Measurements from ENCODE around the gene TBX20. TPM values are rescaled to one million over a fixed set of nuclear protein-coding genes. Genes with fewer than 3 reads are reported as not detected.
A peak's percentile ranks its signal among the peaks of the same experiment; 100 is the strongest.

Gene TBX20
- total RNA-seq, 1 experiment from 2014 or later: not detected

DNA sequence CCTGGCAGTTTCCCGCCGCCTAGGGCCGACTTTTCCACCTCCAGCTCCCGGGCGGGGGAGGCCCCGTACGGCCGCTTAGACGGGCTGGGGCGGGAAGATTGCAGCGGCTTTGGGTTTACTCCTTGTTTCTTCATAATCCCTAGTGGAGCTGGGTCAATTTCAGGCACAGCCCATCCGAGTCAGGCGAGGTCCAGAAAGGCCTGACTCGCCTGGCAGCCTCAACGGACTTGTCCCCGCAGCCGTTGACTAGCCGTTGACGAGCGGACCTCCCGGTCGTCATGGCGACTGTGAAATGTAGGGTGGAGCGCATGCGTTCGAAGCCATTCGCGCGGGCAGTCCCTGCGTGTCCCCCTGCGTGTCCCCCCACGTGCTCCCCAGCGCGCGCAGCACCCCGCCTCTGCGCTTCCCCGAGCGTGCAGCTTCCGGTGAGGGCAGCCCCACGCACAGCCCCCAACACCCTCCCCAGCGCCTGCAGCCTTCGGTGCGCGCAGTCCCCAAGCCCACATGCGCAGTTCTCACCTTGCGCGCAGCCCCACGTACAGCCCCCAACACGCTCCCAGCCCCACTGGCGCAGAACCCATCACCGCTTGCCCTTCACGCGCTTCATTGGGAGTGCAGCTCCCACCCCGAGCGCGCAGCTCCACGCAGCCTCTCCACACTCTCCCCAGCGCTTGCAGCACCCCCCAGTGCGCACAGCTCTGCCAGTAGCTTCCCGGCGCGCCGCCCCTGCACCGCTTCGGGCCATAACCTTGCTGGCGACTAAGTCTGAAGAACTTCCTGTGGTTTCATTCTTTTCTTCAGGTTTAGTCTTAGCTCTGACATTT, 67.8 kb downstream of the TBX20 start:
- Histone ChIP-seq H3K4ac (ENCODE audit: low read depth, low read length) (no peak overlapping the region), H3K14ac (ENCODE audit: insufficient read depth, low read length) (no peak overlapping the region), H2AFZ (ENCODE audit: low read length) (no peak overlapping the region), H4K5ac (ENCODE audit: insufficient read length, low read depth, low read length) (no peak overlapping the region), H3K27ac (ENCODE audit: insufficient read length, low read depth, low read length) (no peak overlapping the region), H3K9me3 (ENCODE audit: control insufficient read depth, low read depth, low read length) (no peaks in the 10 kb centered on the region), H2BK20ac (ENCODE audit: low read depth, low read length, poor library complexity, severe bottlenecking) (no peak overlapping the region), H3K23ac (ENCODE audit: insufficient read length, low read depth, low read length) (no peak overlapping the region), H4K8ac (replicated peaks; ENCODE audit: insufficient read length, low read depth, low read length) (no peak overlapping the region), H3K4me2 (ENCODE audit: insufficient read depth, insufficient read length, low read length) (peak overlapping the region; percentile 50), H3K18ac (ENCODE audit: insufficient read length, low read depth, low read length) (peak overlapping the region; percentile 24), H3K56ac (ENCODE audit: insufficient read length, low read depth, low read length) (no peak overlapping the region), H2BK5ac (ENCODE audit: insufficient read length, low read length) (no peak overlapping the region), H4K20me1 (ENCODE audit: control insufficient read depth, insufficient read depth, insufficient read length) (no peaks in the 10 kb centered on the region), H2BK15ac (ENCODE audit: low read depth, low read length) (no peak overlapping the region), H3K79me1 (ENCODE audit: insufficient read depth, low read depth, low read length, poor library complexity, severe bottlenecking) (no peaks in the 10 kb centered on the region), H4K91ac (ENCODE audit: insufficient read length, low read depth, low read length) (no peak overlapping the region), H2BK120ac (ENCODE audit: low read depth, low read length, poor library complexity, severe bottlenecking) (no peak overlapping the region), H2AK5ac (ENCODE audit: insufficient read length, low read length) (no peak overlapping the region), H3K9ac (ENCODE audit: extremely low read depth, insufficient read length, low read length) (no peak overlapping the region), H3T11ph (ENCODE audit: low read length) (no peak overlapping the region), H3K79me2 (ENCODE audit: insufficient read depth, low read length) (no peaks in the 10 kb centered on the region), H2BK12ac (ENCODE audit: insufficient read length, low read depth, low read length) (no peak overlapping the region), H3K4me1 (ENCODE audit: insufficient read depth, low read length) (no peaks in the 10 kb centered on the region), H3K27me3 (ENCODE audit: insufficient read depth, low read length) (peaks cover 6% of the 10 kb centered on the region; the same call in 1 of the 2 replicates), H3K23me2 (ENCODE audit: insufficient read length, low read depth, low read length, poor library complexity, severe bottlenecking) (no peaks in the 10 kb centered on the region)
- Mint-ChIP-seq H3K9me3 (no peaks in the 10 kb centered on the region), H3K4me1 (peaks cover 7 to 14% of the 10 kb centered on the region in 2 experiments), H3K27ac (no peak overlapping the region), H3K4me3 (peak overlapping the region; percentile 66 to 78), H3K36me3 (ENCODE audit: insufficient read depth in 1 of 3, low read depth in 3 of 3) (no peaks in the 10 kb centered on the region), H3K27me3 (ENCODE audit: low read depth) (peaks cover 49% of the 10 kb centered on the region)
- TF ChIP-seq, protein P1, sequence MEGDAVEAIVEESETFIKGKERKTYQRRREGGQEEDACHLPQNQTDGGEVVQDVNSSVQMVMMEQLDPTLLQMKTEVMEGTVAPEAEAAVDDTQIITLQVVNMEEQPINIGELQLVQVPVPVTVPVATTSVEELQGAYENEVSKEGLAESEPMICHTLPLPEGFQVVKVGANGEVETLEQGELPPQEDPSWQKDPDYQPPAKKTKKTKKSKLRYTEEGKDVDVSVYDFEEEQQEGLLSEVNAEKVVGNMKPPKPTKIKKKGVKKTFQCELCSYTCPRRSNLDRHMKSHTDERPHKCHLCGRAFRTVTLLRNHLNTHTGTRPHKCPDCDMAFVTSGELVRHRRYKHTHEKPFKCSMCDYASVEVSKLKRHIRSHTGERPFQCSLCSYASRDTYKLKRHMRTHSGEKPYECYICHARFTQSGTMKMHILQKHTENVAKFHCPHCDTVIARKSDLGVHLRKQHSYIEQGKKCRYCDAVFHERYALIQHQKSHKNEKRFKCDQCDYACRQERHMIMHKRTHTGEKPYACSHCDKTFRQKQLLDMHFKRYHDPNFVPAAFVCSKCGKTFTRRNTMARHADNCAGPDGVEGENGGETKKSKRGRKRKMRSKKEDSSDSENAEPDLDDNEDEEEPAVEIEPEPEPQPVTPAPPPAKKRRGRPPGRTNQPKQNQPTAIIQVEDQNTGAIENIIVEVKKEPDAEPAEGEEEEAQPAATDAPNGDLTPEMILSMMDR (conservative IDR thresholded peaks at IDR 0.05): no peak; the same call in 2 of the 3 replicates
- peak; percentile 74 for DNase-seq
- no CpG with 5 or more reads among the region's 67 CpGs for WGBS (ENCODE audit: extremely low coverage, insufficient read length, low lambda C conversion rate)
